ENCODE data around the gene CD19. TPM values are rescaled to one million over a fixed set of nuclear protein-coding genes. Genes with fewer than 3 reads are reported as not detected.

The CD19 gene
- total RNA-seq, 3 donors from 2014 or later: not detected

DNA sequence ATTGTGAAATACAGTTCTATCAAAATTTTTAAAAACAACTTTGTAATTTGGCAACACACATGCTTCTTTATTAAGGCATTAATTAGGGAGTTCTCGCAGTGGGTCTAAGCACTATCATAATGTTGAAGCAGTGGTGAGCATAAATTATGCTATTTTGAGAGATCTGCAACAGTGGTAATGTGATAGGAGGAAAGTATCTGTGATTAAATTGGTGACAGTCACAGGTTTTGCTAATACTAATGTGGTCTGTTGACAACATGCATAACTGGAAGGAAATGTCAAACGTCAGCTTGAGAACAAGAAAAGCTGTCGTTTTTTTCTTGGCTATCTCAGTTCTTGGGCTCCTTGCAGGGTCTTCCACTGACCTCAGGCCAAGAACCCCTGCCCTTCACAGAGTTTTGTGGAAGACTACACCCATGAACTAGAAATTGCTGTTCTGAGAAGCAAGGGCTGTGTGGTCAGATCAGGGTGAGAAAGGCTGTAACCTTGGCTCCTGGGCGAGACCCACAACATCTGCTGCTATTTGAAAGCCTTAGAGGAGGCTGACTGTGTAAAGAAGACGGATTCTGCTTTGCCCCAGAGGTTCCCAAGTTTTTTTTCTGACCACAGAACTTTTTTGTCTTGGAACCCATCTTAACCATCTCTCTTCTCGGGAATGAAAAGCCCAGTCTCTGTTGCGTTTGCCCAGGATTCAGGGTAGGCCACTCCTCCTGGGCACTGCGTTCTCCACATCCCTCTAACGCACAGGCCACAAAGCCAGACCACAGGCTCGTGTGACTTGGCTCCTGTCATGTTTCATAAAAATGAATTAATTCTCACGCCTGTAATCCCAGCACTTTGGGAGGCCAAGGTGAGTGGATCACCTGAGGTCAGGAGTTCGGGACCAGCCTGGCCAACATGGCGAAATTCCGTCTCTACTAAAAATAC, 39.5 kb upstream of the CD19 start:
- DNase-seq (ENCODE audit: low spot score in 2 of 2): no peak

DNA sequence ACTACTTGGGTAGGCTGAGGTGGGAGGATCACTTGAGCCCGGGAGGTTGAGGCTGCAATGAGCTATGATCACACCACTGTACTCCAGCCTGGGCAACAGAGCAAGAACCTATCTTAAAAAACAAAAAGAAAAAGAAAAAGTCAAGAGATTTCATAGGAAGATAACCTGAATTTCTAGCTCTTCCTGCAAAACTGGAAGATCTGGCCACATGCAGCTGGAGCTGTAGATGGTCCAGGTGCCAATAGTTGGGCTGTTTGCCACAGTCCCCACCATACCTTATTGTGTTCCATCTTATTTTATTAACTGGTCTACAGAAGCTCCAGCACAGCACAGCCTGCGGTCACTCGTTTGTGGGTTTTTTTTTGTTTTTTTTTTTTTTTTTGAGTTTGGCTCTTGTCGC, 38.5 kb upstream of the CD19 start:
- TF ChIP-seq, protein P1, sequence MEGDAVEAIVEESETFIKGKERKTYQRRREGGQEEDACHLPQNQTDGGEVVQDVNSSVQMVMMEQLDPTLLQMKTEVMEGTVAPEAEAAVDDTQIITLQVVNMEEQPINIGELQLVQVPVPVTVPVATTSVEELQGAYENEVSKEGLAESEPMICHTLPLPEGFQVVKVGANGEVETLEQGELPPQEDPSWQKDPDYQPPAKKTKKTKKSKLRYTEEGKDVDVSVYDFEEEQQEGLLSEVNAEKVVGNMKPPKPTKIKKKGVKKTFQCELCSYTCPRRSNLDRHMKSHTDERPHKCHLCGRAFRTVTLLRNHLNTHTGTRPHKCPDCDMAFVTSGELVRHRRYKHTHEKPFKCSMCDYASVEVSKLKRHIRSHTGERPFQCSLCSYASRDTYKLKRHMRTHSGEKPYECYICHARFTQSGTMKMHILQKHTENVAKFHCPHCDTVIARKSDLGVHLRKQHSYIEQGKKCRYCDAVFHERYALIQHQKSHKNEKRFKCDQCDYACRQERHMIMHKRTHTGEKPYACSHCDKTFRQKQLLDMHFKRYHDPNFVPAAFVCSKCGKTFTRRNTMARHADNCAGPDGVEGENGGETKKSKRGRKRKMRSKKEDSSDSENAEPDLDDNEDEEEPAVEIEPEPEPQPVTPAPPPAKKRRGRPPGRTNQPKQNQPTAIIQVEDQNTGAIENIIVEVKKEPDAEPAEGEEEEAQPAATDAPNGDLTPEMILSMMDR (IDR thresholded peaks at IDR 0.05): no peak
- TF ChIP-seq POLR2AphosphoS5 (IDR thresholded peaks at IDR 0.05) (no peak), POLR2A (IDR thresholded peaks at IDR 0.05) (no peak)
- Histone ChIP-seq H3K4me3 (no peak overlapping the region), H3K36me3 (no peaks in the 10 kb centered on the region), H3K27me3 (no peaks in the 10 kb centered on the region), H3K4me1 (no peaks in the 10 kb centered on the region), H3K27ac (no peak overlapping the region), H3K9me3 (no peaks in the 10 kb centered on the region)
- intact Hi-C loops (cut with DNase I; ENCODE audit: low total_unique reads): no loop called here
- no peak for DNase-seq (ENCODE audit: low spot score in 2 of 2)

More for the DNA sequence above, 39.5 kb upstream of the CD19 start:
- H3K4me3 ChIP-seq: no peak overlapping the region
- TF ChIP-seq POLR2AphosphoS5 (IDR thresholded peaks at IDR 0.05): no peak
- TF ChIP-seq, protein P1 (IDR thresholded peaks at IDR 0.05): no peak
- no peak for TF ChIP-seq POLR2A (IDR thresholded peaks at IDR 0.05)
- no peaks in the 10 kb centered on the region for H3K27me3 ChIP-seq
- no peak overlapping the region for H3K27ac ChIP-seq
- intact Hi-C loops (cut with DNase I; ENCODE audit: low total_unique reads): no loop called here
- no peaks in the 10 kb centered on the region for H3K9me3 ChIP-seq
- H3K36me3 ChIP-seq: no peaks in the 10 kb centered on the region
- H3K4me1 ChIP-seq: no peaks in the 10 kb centered on the region

DNA sequence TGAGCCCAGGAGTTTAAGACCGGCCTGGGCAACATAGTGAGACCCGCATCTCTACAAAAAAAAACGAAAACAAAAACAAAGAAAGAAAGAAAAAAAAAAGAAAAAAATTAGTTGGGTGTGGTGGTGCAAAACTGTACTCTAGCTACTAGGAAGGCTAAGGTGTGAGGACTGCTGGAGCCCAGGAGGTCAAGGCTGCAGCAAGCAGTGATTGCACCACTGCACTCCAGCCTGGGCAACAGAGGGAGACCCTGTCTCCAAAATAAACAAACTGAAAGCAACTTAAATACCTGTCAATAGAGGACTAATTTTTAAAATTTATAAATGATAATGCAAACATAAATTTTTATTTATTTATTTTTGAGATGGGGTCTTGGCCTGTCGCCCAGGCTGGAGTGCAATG, 36.2 kb upstream of the CD19 start:
- no peak for TF ChIP-seq POLR2A (IDR thresholded peaks at IDR 0.05)
- TF ChIP-seq, protein P1 (IDR thresholded peaks at IDR 0.05): no peak
- no peak for TF ChIP-seq POLR2AphosphoS5 (IDR thresholded peaks at IDR 0.05)
- no peaks in the 10 kb centered on the region for H3K36me3 ChIP-seq
- DNase-seq (ENCODE audit: low spot score in 2 of 2): no peak
- no peaks in the 10 kb centered on the region for H3K4me1 ChIP-seq
- no peak overlapping the region for H3K4me3 ChIP-seq
- H3K27me3 ChIP-seq: no peaks in the 10 kb centered on the region
- intact Hi-C loops (cut with DNase I; ENCODE audit: low total_unique reads): no loop called here
- H3K27ac ChIP-seq: no peak overlapping the region
- H3K9me3 ChIP-seq: no peaks in the 10 kb centered on the region

DNA sequence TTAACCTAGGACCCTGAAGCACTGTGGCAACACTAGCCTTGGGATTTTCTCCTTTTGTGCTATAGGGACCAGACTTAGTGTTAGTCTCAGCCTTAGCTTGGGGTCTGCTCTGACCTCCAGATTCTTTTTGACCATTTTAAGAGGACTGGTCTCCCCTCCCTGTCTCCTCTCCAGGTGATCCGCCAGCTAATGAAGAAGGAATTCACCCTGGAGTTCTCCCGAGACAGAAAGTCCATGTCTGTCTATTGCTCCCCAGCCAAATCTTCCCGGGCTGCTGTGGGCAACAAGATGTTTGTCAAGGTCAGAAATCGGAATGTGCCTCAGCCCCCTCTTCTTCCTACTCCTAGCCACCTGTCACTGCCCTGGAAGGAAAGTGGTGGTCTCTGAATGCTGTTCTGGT, 33.9 kb upstream of the CD19 start:
- no peak overlapping the region for H3K4me3 ChIP-seq
- no peak for DNase-seq (ENCODE audit: low spot score in 2 of 2)
- intact Hi-C loops (cut with DNase I; ENCODE audit: low total_unique reads): no loop called here
- no peak for TF ChIP-seq POLR2A (IDR thresholded peaks at IDR 0.05)
- TF ChIP-seq, protein P1 (IDR thresholded peaks at IDR 0.05): no peak
- no peak for TF ChIP-seq POLR2AphosphoS5 (IDR thresholded peaks at IDR 0.05)
- no peak overlapping the region for H3K27ac ChIP-seq
- no peaks in the 10 kb centered on the region for H3K36me3 ChIP-seq
- H3K9me3 ChIP-seq: no peaks in the 10 kb centered on the region
- H3K4me1 ChIP-seq: no peaks in the 10 kb centered on the region
- no peaks in the 10 kb centered on the region for H3K27me3 ChIP-seq

DNA sequence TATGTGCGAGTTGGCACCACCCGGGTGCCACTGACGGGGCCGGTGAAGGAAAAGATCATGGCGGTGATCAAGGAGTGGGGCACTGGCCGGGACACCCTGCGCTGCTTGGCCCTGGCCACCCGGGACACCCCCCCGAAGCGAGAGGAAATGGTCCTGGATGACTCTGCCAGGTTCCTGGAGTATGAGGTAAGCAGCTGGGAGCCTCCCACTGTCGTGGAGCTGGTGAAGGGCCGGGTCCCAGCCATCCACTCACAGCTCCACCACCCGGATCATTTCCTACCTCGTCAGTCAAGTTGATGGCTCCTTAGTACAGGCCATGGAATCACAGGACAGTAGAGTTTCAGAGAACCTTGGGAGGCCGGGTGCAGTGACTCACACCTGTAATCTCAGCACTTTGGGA, 33.5 kb upstream of the CD19 start:
- no peak overlapping the region for H3K4me3 ChIP-seq
- no peaks in the 10 kb centered on the region for H3K4me1 ChIP-seq
- H3K9me3 ChIP-seq: no peaks in the 10 kb centered on the region
- H3K36me3 ChIP-seq: no peaks in the 10 kb centered on the region
- no peaks in the 10 kb centered on the region for H3K27me3 ChIP-seq
- no peak for TF ChIP-seq POLR2A (IDR thresholded peaks at IDR 0.05)
- no peak for TF ChIP-seq POLR2AphosphoS5 (IDR thresholded peaks at IDR 0.05)
- TF ChIP-seq, protein P1 (IDR thresholded peaks at IDR 0.05): no peak
- no peak overlapping the region for H3K27ac ChIP-seq
- intact Hi-C loops (cut with DNase I; ENCODE audit: low total_unique reads): no loop called here
- no peak for DNase-seq (ENCODE audit: low spot score in 2 of 2)
